HT-29 (cell line): ENCODE data around the gene TPM3. TPM values are rescaled to one million over a fixed set of nuclear protein-coding genes. Genes with fewer than 3 reads are reported as not detected.
"Not testable (repeated sequence)": the region's sequence is repeated elsewhere in the genome, so short reads cannot be mapped to it uniquely, and the experiment has no call there.

Experiments used
- DNase-seq: peaks from one replicate; pipeline ENCODE4 v3.0.0-alpha.2; 2015; ENCODE audit warnings: low spot score
- total RNA-seq: library from RNA; depleted of rRNA; stranded (reverse); fragments of >200 nt; shearing (Covaris generic); gene quantifications from 2 replicates; pipeline ENCODE4 v1.2.3, GENCODE V29; 2014; rRNA removed

The TPM3 gene
- 308 and 315 TPM in 2 replicates for total RNA-seq

DNA sequence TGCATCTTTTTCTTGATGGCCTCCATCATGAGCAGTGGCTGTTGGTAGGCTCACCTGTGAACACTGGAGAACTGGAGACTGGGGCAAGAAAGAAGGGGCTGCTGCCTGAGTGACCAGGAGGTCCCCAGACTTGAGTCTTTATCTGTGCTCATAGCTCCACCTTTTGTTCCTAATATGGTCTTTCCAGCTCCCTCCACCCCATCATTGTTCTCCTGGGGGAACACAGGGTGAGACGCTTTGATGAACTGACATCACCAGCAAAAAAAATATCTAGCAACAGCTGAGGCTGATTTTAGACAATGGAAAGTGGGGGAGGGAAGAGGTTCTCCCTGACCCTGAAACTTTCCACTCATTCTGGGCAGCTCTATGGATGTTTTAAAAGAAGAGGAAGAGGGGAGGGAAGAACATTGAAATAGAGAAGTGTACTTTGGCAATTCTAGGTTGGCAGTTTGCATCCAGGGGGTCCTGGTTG is at the start of gene TPM3:
TSS of gene TPM3 (minus strand) at position 111 of the 472 bp plus-strand sequence. CDS start at position 29, 82 bp downstream.
- no peak for DNase-seq

- DNase-seq = no peak
Measured at GRCh38 chr1:154240294-154240833, 48.5 kb upstream of the TPM3 start.

- no peak for DNase-seq
Measured at GRCh38 chr1:154239491-154239890, 47.6 kb upstream of the TPM3 start.

- no peak for DNase-seq
Measured at GRCh38 chr1:154237880-154238506, 46.1 kb upstream of the TPM3 start.

DNA sequence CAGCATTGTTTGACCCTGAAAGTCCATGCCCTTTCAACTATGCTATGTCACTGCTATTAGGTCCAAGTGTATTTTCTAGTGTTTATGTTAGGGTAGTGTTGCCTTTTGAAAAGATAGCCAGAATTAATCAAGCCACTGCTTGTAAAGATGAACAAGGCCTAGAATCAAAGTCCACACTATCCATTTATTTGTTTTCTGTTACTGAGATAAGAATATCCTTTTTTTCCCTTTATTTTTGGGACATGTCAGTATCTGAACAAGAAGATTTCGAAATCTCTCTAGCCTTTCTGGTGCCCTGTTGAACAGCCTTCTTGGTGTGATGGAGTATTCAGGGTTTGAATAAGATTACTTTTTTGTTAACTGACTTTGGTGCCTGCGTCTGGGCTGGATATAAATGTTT is 45.5 kb upstream of the TPM3 start:
- DNase-seq = no peak

- no peak for DNase-seq
Measured at GRCh38 chr1:154236855-154237254, 45.0 kb upstream of the TPM3 start.

GRCh38 chr1:154233127-154233526 is 41.2 kb upstream of the TPM3 start:
- not testable (repeated sequence) for DNase-seq

- not testable (repeated sequence) for DNase-seq
Measured at GRCh38 chr1:154231112-154231511, 39.2 kb upstream of the TPM3 start.

- DNase-seq = no peak
Measured at GRCh38 chr1:154225370-154225769, 33.5 kb upstream of the TPM3 start.

- no peak for DNase-seq
Measured at GRCh38 chr1:154223621-154224020, 31.7 kb upstream of the TPM3 start.

- DNase-seq = no peak
Measured at GRCh38 chr1:154222918-154223317, 31.0 kb upstream of the TPM3 start.

GRCh38 chr1:154222518-154222917 is 30.6 kb upstream of the TPM3 start:
- DNase-seq = no peak

GRCh38 chr1:154221278-154222001 is 29.5 kb upstream of the TPM3 start:
- DNase-seq = peak; percentile 55

- no peak for DNase-seq
Measured at GRCh38 chr1:154220970-154221277, 29.0 kb upstream of the TPM3 start.

- peak; percentile 98 for DNase-seq
Measured at GRCh38 chr1:154220071-154220969, 28.4 kb upstream of the TPM3 start, which contains the start of gene UBAP2L. UBAP2L (plus strand) TSS chr1:154220955; CDS start chr1:154225124, 4,169 bp downstream.

GRCh38 chr1:154219541-154219940 is 27.6 kb upstream of the TPM3 start:
- peak; percentile 40 for DNase-seq

GRCh38 chr1:154218545-154218944 is 26.6 kb upstream of the TPM3 start:
- DNase-seq = no peak

DNA sequence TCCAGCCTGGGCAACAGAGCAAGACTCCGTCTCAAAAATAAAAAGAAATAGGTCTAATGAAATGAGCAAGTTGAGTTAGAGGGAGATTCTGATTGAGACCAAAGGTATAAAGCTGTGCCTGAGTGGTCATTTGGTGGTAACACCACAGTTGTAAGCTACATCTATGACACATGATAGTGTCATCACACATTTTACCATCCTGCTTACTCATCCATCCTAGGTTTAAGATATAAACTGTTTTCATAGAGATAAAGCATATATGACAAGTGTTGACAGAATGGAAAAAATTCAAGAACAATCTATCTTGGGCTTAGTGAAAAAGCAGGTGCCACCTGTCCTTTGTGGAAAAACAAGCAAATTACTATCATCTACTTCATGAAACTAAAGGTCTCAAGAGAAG is 21.4 kb upstream of the TPM3 start:
- DNase-seq = no peak

- DNase-seq = no peak
Measured at GRCh38 chr1:154212083-154212482, 20.2 kb upstream of the TPM3 start.

GRCh38 chr1:154208677-154209388 is 16.9 kb upstream of the TPM3 start:
- no peak for DNase-seq

- DNase-seq = no peak
Measured at GRCh38 chr1:154207262-154207661, 15.4 kb upstream of the TPM3 start.
